Keratinocyte (primary cell): ENCODE data around the gene ZP2. TPM values are rescaled to one million over a fixed set of nuclear protein-coding genes. Genes with fewer than 3 reads are reported as not detected.
"Not testable (repeated sequence)": the region's sequence is repeated elsewhere in the genome, so short reads cannot be mapped to it uniquely, and the experiment has no call there.

ENCODE experiments used
- DNase-seq: peaks from one replicate; pipeline ENCODE4 v3.0.0-alpha.2; 2011; ENCODE audit warnings: low read depth, missing footprints, low spot score
- FAIRE-seq: peaks from 2 replicates; lab custom pipeline; 2011; peaks lifted over from hg19 to GRCh38; lab: Jason Lieb, UNC
- H2AFZ ChIP-seq: 2 replicates; pipeline ENCODE4 v1.6.0; 2012; ENCODE audit warnings: low read length, control low read depth, inconsistent platforms; ENCODE audit not compliant: control insufficient read depth
- H3K27ac ChIP-seq: 2 replicates; pipeline ENCODE4 v1.5.1; 2011; ENCODE audit warnings: low read length; ENCODE audit not compliant: control insufficient read depth, insufficient read depth
- H3K27me3 ChIP-seq: 3 replicates; pipeline ENCODE4 v1.6.0; 2011; ENCODE audit warnings: low read length; ENCODE audit not compliant: control insufficient read depth, insufficient read depth; ENCODE audit errors: extremely low read depth
- H3K36me3 ChIP-seq, 2 experiments: 2 replicates in 1 of 2; 3 replicates in 1 of 2; pipeline ENCODE4 v1.5.1; 2011; ENCODE audit warnings: low read length in 2 of 2, mild to moderate bottlenecking in 1 of 2; ENCODE audit not compliant: control insufficient read depth in 2 of 2, insufficient read depth in 2 of 2; ENCODE audit errors: extremely low read depth in 1 of 2
- H3K4me1 ChIP-seq: 3 replicates; pipeline ENCODE4 v1.5.1; 2011; ENCODE audit warnings: low read length; ENCODE audit not compliant: control insufficient read depth, insufficient read depth; ENCODE audit errors: extremely low read depth
- H3K4me2 ChIP-seq: 3 replicates; pipeline ENCODE4 v1.6.0; 2011; ENCODE audit warnings: low read depth, low read length; ENCODE audit not compliant: control insufficient read depth, insufficient read depth; ENCODE audit errors: extremely low read depth
- H3K4me3 ChIP-seq, 3 experiments: fragments of 200-600 bp in 1 of 3; sonication (generic) in 1 of 3; 2 replicates in 2 of 3; 3 replicates in 1 of 3; pipeline ENCODE4 v1.5.1; 2011 to 2016; ENCODE audit warnings: low read length in 3 of 3, mild to moderate bottlenecking in 3 of 3, control low read depth in 2 of 3, inconsistent platforms in 1 of 3, low read depth in 1 of 3, mixed read lengths in 1 of 3, mixed run types in 1 of 3, moderate library complexity in 1 of 3; ENCODE audit not compliant: control insufficient read depth in 2 of 3, insufficient read depth in 2 of 3; ENCODE audit errors: extremely low read depth in 1 of 3
- H3K79me2 ChIP-seq: 2 replicates; pipeline ENCODE4 v1.6.0; 2012; ENCODE audit warnings: low read length; ENCODE audit not compliant: control insufficient read depth, insufficient read depth
- H3K9ac ChIP-seq: 3 replicates; pipeline ENCODE4 v1.6.0; 2011; ENCODE audit warnings: low read length; ENCODE audit not compliant: control insufficient read depth, insufficient read depth; ENCODE audit errors: extremely low read depth
- H3K9me1 ChIP-seq: 3 replicates; pipeline ENCODE4 v1.6.0; 2011; ENCODE audit warnings: low read length; ENCODE audit not compliant: control insufficient read depth, insufficient read depth; ENCODE audit errors: extremely low read depth
- H3K9me3 ChIP-seq: 2 replicates; pipeline ENCODE4 v1.5.1; 2012; ENCODE audit warnings: low read depth, low read length; ENCODE audit not compliant: control insufficient read depth
- H4K20me1 ChIP-seq: 3 replicates; pipeline ENCODE4 v1.6.0; 2011; ENCODE audit warnings: low read length; ENCODE audit not compliant: control insufficient read depth, insufficient read depth; ENCODE audit errors: extremely low read depth
- EZH2 ChIP-seq: IDR thresholded peaks from one replicate; pipeline ENCODE4 v1.6.1; 2012; ENCODE audit warnings: inconsistent platforms, mild to moderate bottlenecking, low read length, moderate library complexity
- dilution Hi-C: fragments of 300-500 bp; cut with MboI; formaldehyde crosslinking; loops from one replicate; pipeline ENCODE4 v1.7.0; 2020; ENCODE audit warnings: low sequenced_read_pairs; ENCODE audit not compliant: extremely low pct_ligation_motif_present
- polyA plus RNA-seq, 5 experiments: library from polyadenylated mRNA; depleted of rRNA in 3 of 5; stranded (reverse) in 3 of 5; stranded (forward) in 1 of 5; unstranded in 1 of 5; fragments of >200 nt; gene quantifications; 1 replicate in 1 of 5; 2 replicates in 3 of 5; 3 replicates in 1 of 5; pipeline versions ENCODE4 v1.2.1 to v1.2.3, GENCODE V29; 2011 to 2012; ENCODE audit warnings: missing spikeins in 2 of 5, low read depth in 1 of 5, low replicate concordance in 1 of 5
- TF ChIP-seq, protein P1 (sequence below), 3 experiments: IDR thresholded peaks in 1 of 3; conservative IDR thresholded peaks in 1 of 3; optimal IDR thresholded peaks in 1 of 3; 2 replicates in 2 of 3; 3 replicates in 1 of 3; pipeline versions ENCODE3 to v1.5.1; 2011; ENCODE audit warnings: low read length in 3 of 3, mild to moderate bottlenecking in 3 of 3, moderate library complexity in 2 of 3, control low read depth in 1 of 3, inconsistent platforms in 1 of 3; ENCODE audit not compliant: insufficient read depth in 2 of 3; ENCODE audit errors: extremely low read depth in 1 of 3

The ZP2 gene
- polyA plus RNA-seq, 1 donor (not counting 4 experiments of a cell fraction or from before 2014, with no cell fraction given), result not detected

DNA sequence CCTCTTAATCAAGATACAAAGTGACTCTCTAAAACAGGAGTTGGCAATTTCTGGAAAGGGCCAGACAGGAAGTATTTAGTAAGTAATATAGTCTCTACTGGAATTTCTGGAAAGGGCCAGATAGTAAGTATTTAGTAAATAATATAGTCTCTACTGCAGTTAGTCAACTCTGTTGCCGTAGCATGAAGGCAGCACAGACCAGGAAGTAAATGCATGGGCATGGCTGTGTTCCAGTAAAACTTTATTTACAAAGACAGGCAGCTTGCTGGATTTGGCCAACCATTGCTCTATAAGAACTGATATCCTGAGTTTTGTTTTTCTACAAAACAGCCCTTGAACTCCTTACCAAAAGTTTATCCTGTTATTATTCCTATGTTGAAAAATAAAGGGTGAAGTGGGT, 36.0 kb downstream of the ZP2 start:
- Histone ChIP-seq H3K36me3 (peaks cover 37 to 41% of the 10 kb centered on the region in 2 experiments), H2AFZ (no peak overlapping the region), H3K4me2 (no peak overlapping the region), H3K4me3 (no peak overlapping the region), H3K27ac (no peak overlapping the region), H3K27me3 (no peaks in the 10 kb centered on the region), H3K9me1 (no peaks in the 10 kb centered on the region), H3K9ac (no peak overlapping the region), H3K9me3 (no peaks in the 10 kb centered on the region), H4K20me1 (no peaks in the 10 kb centered on the region), H3K4me1 (no peaks in the 10 kb centered on the region), H3K79me2 (no peaks in the 10 kb centered on the region)
- no peak for TF ChIP-seq EZH2
- TF ChIP-seq, protein P1, sequence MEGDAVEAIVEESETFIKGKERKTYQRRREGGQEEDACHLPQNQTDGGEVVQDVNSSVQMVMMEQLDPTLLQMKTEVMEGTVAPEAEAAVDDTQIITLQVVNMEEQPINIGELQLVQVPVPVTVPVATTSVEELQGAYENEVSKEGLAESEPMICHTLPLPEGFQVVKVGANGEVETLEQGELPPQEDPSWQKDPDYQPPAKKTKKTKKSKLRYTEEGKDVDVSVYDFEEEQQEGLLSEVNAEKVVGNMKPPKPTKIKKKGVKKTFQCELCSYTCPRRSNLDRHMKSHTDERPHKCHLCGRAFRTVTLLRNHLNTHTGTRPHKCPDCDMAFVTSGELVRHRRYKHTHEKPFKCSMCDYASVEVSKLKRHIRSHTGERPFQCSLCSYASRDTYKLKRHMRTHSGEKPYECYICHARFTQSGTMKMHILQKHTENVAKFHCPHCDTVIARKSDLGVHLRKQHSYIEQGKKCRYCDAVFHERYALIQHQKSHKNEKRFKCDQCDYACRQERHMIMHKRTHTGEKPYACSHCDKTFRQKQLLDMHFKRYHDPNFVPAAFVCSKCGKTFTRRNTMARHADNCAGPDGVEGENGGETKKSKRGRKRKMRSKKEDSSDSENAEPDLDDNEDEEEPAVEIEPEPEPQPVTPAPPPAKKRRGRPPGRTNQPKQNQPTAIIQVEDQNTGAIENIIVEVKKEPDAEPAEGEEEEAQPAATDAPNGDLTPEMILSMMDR (optimal IDR thresholded peaks at IDR 0.05 in 1 of 3, IDR thresholded peaks at IDR 0.05 in 1 of 3, conservative IDR thresholded peaks at IDR 0.05 in 1 of 3; ENCODE audit: extremely low read depth in 1 of 3, insufficient read depth in 2 of 3, low read length in 3 of 3), result no peak
- dilution Hi-C loops, result no loop called here
- DNase-seq, result no peak
- no peak for FAIRE-seq

DNA sequence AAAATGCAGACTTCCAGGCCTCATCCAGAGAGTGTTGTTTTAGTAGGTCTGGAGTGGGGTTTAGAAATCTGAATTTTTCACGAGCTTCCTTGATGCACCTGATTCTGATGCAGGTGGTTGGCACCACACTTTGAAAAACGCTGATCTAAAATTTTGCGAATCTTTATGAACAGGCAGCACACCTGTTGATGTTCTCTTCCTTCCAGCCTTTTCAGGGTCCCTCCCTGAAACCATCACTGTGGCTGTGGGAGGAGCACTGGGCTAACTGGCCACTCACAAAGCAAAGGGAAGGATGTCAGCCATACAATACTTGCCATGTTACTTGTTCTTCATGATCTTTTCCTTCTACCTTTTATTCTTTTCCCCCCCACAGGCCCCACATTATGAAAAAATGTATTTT, 38.7 kb downstream of the ZP2 start:
- no peaks in the 10 kb centered on the region for H3K79me2 ChIP-seq
- H3K9me1 ChIP-seq, result no peaks in the 10 kb centered on the region
- H3K4me1 ChIP-seq, result no peaks in the 10 kb centered on the region
- H3K4me3 ChIP-seq, result no peak overlapping the region
- dilution Hi-C loops, result no loop called here
- peaks cover 27 to 33% of the 10 kb centered on the region in 2 experiments for H3K36me3 ChIP-seq
- no peak overlapping the region for H3K27ac ChIP-seq
- no peaks in the 10 kb centered on the region for H3K27me3 ChIP-seq
- H3K9me3 ChIP-seq, result no peaks in the 10 kb centered on the region
- H3K9ac ChIP-seq, result no peak overlapping the region
- DNase-seq, result no peak
- H2AFZ ChIP-seq, result no peak overlapping the region
- FAIRE-seq, result no peak
- no peaks in the 10 kb centered on the region for H4K20me1 ChIP-seq
- TF ChIP-seq EZH2, result no peak
- TF ChIP-seq, protein P1 (optimal IDR thresholded peaks at IDR 0.05 in 1 of 3, IDR thresholded peaks at IDR 0.05 in 1 of 3, conservative IDR thresholded peaks at IDR 0.05 in 1 of 3; ENCODE audit: extremely low read depth in 1 of 3, insufficient read depth in 2 of 3, low read length in 3 of 3), result no peak
- H3K4me2 ChIP-seq, result no peak overlapping the region

DNA sequence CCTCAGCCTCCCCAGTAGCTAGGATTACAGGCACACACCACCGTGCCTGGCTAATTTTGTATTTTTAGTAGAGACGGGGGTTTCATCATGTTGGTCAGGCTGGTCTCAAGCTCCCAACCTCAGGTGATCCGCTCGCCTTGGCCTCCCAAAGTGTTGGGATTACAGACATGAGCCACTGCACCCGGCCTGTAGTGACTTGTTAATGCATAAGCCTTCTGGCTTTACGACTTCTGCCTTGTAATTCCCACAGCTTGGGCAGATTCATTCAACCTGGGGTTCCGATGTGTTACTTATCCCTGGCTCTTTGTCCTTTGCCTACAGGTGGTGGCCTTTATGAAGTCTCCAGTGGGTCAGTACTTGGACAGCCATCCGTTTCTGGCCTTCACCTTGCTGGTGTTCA, 41.3 kb downstream of the ZP2 start:
- H4K20me1 ChIP-seq, H3K27ac ChIP-seq, H3K4me2 ChIP-seq, H3K9ac ChIP-seq, H3K27me3 ChIP-seq, H3K4me3 ChIP-seq, H3K9me3 ChIP-seq, H3K79me2 ChIP-seq, H3K4me1 ChIP-seq, FAIRE-seq, dilution Hi-C loops, DNase-seq, H2AFZ ChIP-seq, H3K9me1 ChIP-seq: not testable (repeated sequence)
- H3K36me3 ChIP-seq, result peaks cover 28 to 40% of the 10 kb centered on the region in 2 experiments
